GM18505 (cell line): ENCODE data around the gene MRPL49.

Experiments used
- ATAC-seq: cut with Tn5 transposase; IDR thresholded peaks from one replicate; pipeline ENCODE4 v1.9.1; 2021; ENCODE audit not compliant: unreplicated experiment
- POLR2A ChIP-seq: IDR thresholded peaks from 4 replicates; pipeline ENCODE4 v1.6.1; 2011; ENCODE audit warnings: borderline replicate concordance; ENCODE audit not compliant: insufficient read depth, insufficient read length; ENCODE audit errors: extremely low read depth

Gene MRPL49

GRCh38 chr11:65089621-65090020, 32.5 kb upstream of the MRPL49 start:
- ATAC-seq, result no peak
- no peak for TF ChIP-seq POLR2A

- no peak for TF ChIP-seq POLR2A
- no peak for ATAC-seq
These were observed 31.5 kb upstream of the MRPL49 start for GRCh38 chr11:65090628-65091027.

GRCh38 chr11:65095427-65095826, 26.7 kb upstream of the MRPL49 start:
- no peak for TF ChIP-seq POLR2A
- no peak for ATAC-seq

DNA sequence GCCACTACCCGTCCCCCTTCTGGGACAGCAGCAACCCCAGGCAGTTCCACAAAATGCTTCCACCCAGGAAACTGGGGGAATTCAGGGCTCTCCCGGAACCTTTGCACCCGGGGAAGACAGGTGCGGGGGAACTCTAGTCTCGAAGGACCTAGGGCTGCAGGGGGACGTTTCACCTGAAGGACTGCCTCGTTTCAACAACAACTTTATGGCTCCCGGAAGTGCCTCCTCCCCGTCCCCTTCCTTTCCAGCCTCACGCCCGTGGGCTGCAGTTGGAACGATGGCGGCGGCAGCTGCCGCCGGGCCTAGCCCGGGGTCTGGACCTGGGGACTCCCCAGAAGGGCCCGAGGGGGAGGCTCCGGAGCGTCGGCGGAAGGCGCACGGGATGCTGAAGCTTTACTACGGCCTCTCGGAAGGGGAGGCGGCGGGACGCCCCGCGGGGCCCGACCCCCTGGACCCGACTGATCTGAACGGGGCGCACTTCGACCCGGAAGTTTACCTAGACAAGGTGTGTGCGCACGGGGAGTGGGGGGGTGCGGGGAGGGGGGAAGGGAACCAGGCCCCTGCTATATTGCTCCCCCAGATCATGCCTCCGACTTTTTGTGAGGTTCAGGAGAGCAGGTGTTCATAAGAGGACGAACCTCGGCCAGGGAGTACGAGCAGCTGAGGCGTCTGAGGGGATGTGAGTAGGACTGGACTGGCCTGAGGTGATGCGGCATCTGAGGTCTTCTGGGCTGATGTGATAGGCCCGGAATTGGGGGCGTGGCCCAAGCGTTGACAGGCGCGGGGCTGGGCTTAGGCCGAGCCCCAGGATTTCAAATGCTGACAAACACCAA, 25.9 kb upstream of the MRPL49 start, which contains the start of gene VPS51:
TSS of gene VPS51 (plus strand) at position 241 of the 833 bp plus-strand sequence. CDS start at position 278, 37 bp downstream.
- TF ChIP-seq POLR2A, result peak; percentile 95
- peak; percentile 67 for ATAC-seq

GRCh38 chr11:65096926-65097325, 25.2 kb upstream of the MRPL49 start:
- no peak for TF ChIP-seq POLR2A
- ATAC-seq, result no peak

- ATAC-seq, result no peak
- no peak for TF ChIP-seq POLR2A
These were observed 21.3 kb upstream of the MRPL49 start for GRCh38 chr11:65100674-65101350.

DNA sequence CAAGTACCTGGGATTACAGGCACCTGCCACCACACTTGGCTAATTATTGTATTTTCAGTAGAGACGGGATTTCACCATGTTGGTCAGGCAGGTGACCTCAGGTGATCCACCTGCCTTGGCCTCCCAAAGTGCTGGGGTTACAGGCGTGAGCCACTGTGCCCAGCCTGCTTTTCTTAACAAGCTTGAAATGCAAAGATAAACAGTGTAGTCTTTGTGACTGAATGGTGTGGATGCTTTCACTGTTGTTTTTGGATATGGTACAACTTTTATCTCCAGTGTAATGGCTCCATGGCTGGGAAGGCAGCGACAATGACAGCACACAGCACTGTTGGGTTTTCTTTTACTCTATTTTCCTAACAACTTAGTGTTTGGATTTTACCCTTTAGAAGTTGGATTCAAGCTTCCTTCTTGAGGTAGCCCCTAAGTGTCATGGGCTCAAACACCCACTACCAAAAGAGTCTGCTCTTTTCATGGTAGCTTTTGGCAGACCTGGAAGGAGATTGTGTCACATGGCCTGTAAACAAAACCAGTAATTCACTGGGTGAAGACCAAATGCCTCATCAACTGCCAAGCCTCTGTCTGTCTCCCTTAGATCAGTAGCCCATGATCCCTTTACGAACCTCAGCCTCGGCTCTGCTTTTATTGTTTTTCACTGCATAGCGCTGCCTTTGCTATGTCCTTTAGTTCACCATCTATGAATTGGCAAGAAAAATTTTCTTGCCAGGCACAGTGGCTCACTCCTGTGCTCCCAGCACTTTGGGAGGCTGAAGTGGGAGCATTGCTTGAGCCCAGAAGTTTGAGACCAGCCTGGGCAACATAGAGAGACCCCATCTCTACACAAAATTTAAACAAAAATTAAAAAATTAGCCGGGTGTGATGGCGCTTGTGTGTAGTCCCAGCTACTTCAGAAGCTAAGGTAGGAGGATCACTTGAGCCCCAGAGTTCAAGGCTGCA, 19.7 kb upstream of the MRPL49 start:
- no peak for ATAC-seq
- no peak for TF ChIP-seq POLR2A

GRCh38 chr11:65103476-65103875, 18.6 kb upstream of the MRPL49 start:
- ATAC-seq, result no peak
- TF ChIP-seq POLR2A, result no peak

DNA sequence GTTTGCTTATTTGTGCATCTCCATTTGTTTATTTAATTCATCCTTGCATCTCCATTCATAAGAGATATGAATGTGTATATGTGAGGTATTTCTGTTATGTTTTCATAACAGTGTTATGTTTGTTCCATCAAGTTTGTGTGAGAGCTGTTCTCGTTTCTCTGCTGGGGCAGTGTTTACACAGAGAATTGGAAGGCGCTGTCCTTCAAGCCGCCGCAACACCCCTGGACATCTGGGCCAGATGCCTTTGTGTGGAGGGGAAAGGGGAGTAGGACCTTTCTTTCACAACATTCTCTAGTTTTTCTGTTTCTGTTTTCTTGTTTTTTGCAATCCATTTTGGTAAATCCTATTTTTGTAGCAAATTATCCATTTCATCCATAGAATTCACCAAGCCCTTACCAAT, 17.5 kb upstream of the MRPL49 start:
- ATAC-seq, result no peak
- no peak for TF ChIP-seq POLR2A

DNA sequence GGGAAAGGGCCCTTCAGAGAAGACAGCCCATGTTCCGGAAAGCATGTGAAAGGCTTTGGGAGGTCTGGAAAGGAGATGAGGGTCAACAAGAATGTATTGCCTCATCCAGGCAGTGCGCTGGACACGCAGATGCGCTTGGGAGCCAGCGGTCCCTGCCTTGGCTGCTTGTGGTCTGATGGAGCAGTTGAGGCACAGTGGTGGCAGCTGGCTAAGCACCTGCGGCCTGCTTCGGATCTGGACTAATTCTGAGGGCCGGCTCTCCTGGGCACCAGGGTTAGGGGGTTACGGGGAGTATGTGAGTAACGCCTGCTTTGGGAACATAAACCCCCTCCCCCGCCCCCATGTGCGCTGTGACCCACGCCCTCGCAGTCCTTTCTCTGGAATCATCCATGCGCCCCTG, 15.0 kb upstream of the MRPL49 start:
- ATAC-seq, result no peak
- TF ChIP-seq POLR2A, result no peak

DNA sequence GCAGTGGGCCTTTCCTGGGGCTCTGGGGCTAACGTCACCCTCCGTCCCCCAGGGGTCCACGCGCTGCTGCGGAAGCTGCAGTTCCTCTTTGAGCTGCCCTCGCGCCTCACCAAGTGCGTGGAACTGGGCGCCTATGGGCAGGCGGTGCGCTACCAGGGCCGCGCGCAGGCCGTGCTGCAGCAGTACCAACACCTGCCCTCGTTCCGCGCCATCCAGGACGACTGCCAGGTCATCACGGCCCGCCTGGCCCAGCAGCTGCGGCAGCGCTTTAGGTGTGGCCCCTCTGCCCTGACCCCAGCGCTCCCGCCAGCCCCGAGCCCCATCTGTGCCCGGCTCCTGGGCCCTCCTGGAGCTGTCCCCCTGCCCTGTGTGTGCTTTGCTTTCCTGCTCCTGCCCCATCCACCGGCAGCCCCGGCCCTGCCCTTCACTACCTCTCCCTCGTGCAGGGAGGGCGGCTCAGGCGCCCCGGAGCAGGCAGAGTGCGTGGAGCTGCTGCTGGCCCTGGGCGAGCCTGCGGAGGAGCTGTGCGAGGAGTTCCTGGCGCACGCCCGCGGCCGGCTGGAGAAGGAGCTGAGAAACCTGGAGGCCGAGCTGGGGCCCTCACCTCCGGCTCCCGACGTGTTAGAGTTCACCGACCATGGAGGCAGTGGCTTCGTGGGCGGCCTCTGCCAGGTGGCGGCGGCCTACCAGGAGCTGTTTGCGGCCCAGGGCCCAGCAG, 14.2 kb upstream of the MRPL49 start:
- ATAC-seq, result no peak
- no peak for TF ChIP-seq POLR2A

- ATAC-seq, result no peak
- TF ChIP-seq POLR2A, result no peak
These were observed 13.5 kb upstream of the MRPL49 start for GRCh38 chr11:65108469-65109123.
